ENCODE data around the gene SBSN. TPM values are rescaled to one million over a fixed set of nuclear protein-coding genes. Genes with fewer than 3 reads are reported as not detected.

Gene SBSN
- total and polyA plus RNA-seq, 10 of the 15 experiments (the other 5 are each of a cell fraction or from before 2014, with no cell fraction given): 0.09 TPM; not detected in 9

GRCh38 chr19:35484252-35485036 lies 43.7 kb downstream of the SBSN start (continued):
- TF ChIP-seq CBFB (IDR thresholded peaks at IDR 0.05; ENCODE audit: low read depth): 0 out of 2 replicates have a peak, but pooled peaks have one; percentile 46
- TF ChIP-seq IRF3 (IDR thresholded peaks at IDR 0.05): no peak
- peak; percentile 72 for TF ChIP-seq NBN (IDR thresholded peaks at IDR 0.05)
- TF ChIP-seq LARP7 (IDR thresholded peaks at IDR 0.05): peak; percentile 56; the same call in 1 of the 2 replicates
- peak; percentile 26; the same call in 1 of the 2 replicates for TF ChIP-seq PAX5 (IDR thresholded peaks at IDR 0.05; ENCODE audit: borderline replicate concordance, low read depth, low read length)
- TF ChIP-seq IKZF2 (IDR thresholded peaks at IDR 0.05): 0 out of 4 replicates have a peak, but pooled peaks of 1 of the 2 experiments have one; percentile 54
- peak; percentile 90 for TF ChIP-seq SKIL (IDR thresholded peaks at IDR 0.05; ENCODE audit: low read depth, poor library complexity, severe bottlenecking)
- no peak for TF ChIP-seq CHD2 (IDR thresholded peaks at IDR 0.05; ENCODE audit: borderline replicate concordance, low read depth, low read length)
- TF ChIP-seq RELA (IDR thresholded peaks at IDR 0.05; ENCODE audit: borderline replicate concordance, partially characterized antibody): no peak
- TF ChIP-seq IKZF1 (conservative IDR thresholded peaks at IDR 0.05): peak; percentile 34
- no peak for TF ChIP-seq KAT2A (conservative IDR thresholded peaks at IDR 0.05; ENCODE audit: control insufficient read depth, low read depth, low read length)
- peak; percentile 77 for TF ChIP-seq GATAD2B (conservative IDR thresholded peaks at IDR 0.05; ENCODE audit: low read depth)
- no peak for TF ChIP-seq SUPT20H (IDR thresholded peaks at IDR 0.05; ENCODE audit: borderline replicate concordance, control insufficient read depth, low read depth, low read length)
- peak; percentile 74 for TF ChIP-seq BCL3 (IDR thresholded peaks at IDR 0.05; ENCODE audit: borderline replicate concordance, insufficient read depth, low read depth, low read length, poor library complexity, severe bottlenecking)
- TF ChIP-seq ZNF687 (IDR thresholded peaks at IDR 0.05): 0 out of 2 replicates have a peak, but pooled peaks have one; percentile 51
- peak; percentile 59; the same call in 1 of the 2 replicates for TF ChIP-seq NFIC (IDR thresholded peaks at IDR 0.05; ENCODE audit: low read depth, low read length)
- peak; percentile 34; the same call in 1 of the 2 replicates for TF ChIP-seq MTA2 (IDR thresholded peaks at IDR 0.05; ENCODE audit: low read depth)

All from GM12878 (cell line).